22Rv1 (cell line): ENCODE measurements around the gene ASPSCR1.

Source experiments
- H3K27ac ChIP-seq: fragments of 450-650 bp; 2 replicates; pipeline ENCODE4 v1.5.1; 2017
- ZFX ChIP-seq: fragments of 450-650 bp; IDR thresholded peaks from 2 replicates; pipeline ENCODE4 v1.6.1; 2017; ENCODE audit warnings: antibody characterized with exemption, borderline replicate concordance
- TF ChIP-seq, protein P1 (sequence below): fragments of 450-650 bp; IDR thresholded peaks from 2 replicates; pipeline ENCODE4 v1.5.1; 2017; ENCODE audit warnings: mild to moderate bottlenecking

ASPSCR1 gene

DNA sequence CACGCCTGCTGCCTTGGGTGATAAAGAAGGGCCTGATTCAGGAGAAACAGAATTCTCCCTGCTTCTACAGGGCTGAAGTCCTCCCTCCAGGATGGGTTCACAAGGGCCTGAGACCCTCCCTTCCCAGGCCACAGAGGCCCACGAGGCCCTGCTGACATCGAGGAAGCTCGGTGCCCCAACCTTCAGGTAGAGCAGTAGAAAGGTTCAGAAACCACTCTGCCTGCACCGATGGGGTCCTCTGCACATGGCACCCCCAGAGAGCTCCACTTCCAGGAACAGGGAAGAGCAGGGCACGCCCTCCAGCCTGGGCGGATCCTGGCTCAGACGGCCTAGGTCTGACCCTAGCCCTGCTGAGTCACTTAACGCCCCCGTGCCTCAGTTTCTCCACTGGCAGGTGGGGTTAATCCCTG lies 44.5 kb downstream of the ASPSCR1 start:
- no peak for TF ChIP-seq ZFX
- TF ChIP-seq, protein P1, sequence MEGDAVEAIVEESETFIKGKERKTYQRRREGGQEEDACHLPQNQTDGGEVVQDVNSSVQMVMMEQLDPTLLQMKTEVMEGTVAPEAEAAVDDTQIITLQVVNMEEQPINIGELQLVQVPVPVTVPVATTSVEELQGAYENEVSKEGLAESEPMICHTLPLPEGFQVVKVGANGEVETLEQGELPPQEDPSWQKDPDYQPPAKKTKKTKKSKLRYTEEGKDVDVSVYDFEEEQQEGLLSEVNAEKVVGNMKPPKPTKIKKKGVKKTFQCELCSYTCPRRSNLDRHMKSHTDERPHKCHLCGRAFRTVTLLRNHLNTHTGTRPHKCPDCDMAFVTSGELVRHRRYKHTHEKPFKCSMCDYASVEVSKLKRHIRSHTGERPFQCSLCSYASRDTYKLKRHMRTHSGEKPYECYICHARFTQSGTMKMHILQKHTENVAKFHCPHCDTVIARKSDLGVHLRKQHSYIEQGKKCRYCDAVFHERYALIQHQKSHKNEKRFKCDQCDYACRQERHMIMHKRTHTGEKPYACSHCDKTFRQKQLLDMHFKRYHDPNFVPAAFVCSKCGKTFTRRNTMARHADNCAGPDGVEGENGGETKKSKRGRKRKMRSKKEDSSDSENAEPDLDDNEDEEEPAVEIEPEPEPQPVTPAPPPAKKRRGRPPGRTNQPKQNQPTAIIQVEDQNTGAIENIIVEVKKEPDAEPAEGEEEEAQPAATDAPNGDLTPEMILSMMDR: no peak
- H3K27ac ChIP-seq: peak overlapping the region; percentile 93

DNA sequence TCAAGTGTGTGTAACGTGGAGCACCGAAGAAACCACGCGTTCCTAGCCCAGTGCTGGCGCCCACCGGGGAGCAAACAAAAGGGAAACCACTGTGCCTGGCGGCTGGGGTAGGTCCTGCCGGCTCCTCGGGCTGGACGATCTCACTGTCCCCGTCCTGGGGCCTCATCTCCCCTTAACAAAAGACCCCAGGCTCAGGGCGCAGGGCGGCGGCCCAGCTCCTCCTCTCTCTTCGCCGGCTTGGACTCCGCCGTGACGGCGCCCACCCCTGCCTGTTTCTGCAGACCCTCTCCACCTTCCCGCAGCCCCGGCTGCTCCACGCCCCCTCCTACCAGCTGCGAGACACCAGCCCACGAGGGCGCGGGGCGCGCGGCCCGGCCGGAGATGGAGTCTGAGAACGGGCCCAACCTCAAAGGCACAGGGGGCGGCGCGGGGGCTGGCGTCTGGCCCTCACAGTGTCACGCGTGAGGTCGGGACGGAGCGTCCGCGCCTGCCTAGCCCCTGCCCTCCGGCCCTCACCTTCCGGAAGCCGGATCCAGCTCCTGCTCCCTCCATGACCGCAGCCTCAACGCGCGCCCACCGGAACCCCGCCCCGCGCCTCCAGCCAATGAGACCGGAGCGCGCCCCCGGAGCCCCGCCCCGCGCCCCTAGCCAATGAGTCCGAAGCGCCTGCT lies 45.0 kb downstream of the ASPSCR1 start, which contains the start of gene CENPX:
CENPX (minus strand) TSS at position 569 of the 671 bp plus-strand sequence; CDS start at position 552, 17 bp downstream.
- H3K27ac ChIP-seq: peak within 1 kb of the TSS; percentile 93
- TF ChIP-seq ZFX: no peak
- TF ChIP-seq, protein P1: no peak

DNA sequence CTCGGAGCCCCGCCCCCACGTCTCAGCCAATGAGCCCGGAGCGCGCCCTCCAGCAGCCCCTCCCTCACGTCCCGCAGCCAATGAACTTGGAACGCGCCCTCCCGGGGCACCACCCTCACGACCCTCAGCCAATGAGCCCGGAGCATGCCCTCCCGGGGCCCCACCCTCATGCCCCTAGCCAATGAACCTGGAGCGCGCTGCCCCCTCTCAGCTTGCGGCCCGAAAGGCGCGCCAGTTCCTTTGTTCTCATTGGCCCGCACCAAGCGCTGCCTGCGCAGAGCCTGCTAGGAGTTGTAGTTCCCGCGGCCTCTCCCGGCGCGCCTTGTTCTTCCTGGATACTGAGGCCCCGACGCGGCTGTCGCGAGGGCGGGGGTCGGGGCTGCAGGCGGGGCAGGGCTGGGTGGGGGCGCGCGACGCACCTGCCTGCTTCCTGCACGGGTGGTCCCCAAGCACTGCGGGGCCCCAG lies 45.6 kb downstream of the ASPSCR1 start, which contains the start of gene LRRC45:
LRRC45 (plus strand) TSS at position 325 of the 466 bp plus-strand sequence. CDS start 339 bp downstream, outside the sequence.
- TF ChIP-seq, protein P1: no peak
- no peak for TF ChIP-seq ZFX

DNA sequence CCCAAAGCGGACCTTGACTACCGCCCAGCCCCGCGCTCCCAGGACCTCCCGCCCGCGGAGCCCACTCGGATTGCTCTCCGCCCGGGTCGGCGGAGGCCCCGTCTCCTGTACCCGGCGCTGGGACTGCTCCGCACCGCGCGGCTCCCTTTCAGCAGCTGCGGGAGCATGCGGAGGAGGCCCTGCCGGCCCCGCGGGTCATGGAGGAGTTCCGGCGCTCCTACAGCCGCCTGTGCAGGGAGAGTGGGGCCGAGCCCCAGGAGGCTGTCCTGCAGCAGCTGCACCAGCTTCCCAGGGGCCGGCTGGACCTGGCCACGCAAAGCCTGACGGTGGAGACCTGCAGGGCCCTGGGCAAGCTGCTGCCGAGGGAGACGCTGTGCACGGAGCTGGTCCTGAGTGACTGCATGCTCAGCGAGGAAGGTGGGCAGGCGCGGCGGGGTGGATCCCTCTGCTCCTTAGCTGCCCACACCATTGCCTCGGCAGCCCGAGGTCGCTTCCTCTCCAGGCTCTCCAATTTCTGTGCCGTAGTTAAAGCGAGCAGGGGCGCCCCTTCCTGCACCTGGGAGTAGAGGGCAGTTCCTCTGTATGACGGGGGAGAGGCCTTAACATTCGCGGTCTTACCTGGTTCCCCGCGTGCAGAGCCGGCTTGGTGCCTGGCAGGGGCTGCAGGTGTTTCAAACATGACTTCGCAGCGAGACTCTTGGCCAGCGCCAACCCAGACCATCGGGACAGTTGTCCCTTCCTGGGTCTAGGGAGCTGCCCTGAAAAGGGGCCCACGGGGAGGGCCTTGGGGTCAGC lies 46.2 kb downstream of the ASPSCR1 start:
- no peak for TF ChIP-seq ZFX
- TF ChIP-seq, protein P1: no peak
- H3K27ac ChIP-seq: peak overlapping the region; percentile 93

More for the DNA sequence above, 45.6 kb downstream of the ASPSCR1 start, which contains the start of gene LRRC45:
- peak within 1 kb of the TSS; percentile 93 for H3K27ac ChIP-seq

DNA sequence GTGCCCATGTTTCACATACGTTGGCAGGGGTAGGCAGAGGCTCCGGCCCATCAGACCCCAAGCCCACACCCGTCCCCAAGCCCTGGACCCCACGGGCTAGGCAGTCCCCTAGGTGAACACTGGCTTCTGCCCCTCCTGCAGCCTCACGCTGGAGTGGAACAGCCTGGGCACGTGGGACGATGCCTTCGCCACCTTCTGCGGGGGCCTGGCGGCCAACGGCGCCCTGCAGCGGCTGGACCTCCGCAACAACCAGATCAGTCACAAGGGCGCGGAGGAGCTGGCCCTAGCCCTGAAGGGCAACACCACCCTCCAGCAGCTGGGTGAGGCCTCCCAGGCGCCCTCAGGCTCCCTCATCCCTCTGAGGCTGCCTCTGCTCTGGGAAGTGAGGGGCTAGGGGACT lies 47.4 kb downstream of the ASPSCR1 start:
- peak overlapping the region; percentile 93; the same call in 1 of the 2 replicates for H3K27ac ChIP-seq
- TF ChIP-seq ZFX: no peak
- TF ChIP-seq, protein P1: no peak

DNA sequence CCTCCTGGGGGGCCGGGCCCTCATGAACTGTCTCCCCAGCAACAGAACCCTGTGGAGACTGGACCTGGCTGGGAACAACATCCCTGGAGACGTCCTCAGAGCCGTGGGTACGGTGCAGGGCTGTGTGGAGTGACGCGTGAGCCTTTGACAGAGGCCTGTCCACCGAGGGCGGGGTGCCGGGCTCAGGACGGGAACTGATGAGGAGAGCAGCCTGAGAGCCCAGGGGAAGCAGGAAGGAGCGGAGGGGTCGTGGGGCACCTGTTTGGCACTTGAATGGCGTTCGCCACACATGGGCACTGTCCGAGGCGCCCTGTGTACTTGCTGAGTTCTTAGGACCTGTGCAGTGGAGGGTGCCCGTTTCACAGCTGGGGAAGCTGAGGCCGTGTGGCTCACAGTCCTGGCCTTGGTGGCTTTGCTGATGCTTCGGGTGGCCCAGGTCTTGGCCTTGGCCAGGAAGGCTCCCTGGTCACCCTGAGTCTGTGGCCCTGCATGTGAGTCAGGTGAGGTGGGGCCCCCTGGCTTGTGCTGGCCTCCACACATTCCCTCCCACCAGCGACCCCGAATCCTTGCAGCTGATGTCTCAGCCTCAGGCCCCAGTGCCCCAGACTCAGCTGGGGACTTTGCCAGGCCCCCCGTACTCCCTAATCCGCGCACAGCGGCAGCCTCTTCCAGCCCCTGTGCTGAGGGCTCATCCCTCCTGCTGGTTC lies 48.1 kb downstream of the ASPSCR1 start:
- TF ChIP-seq ZFX: no peak
- TF ChIP-seq, protein P1: no peak

More for the DNA sequence above, 48.1 kb downstream of the ASPSCR1 start:
- H3K27ac ChIP-seq: peak overlapping the region; percentile 93; the same call in 1 of the 2 replicates
